AG09319 (cell line): ENCODE results near the gene ZNF93.
"Not testable (repeated sequence)": the region's sequence is repeated elsewhere in the genome, so short reads cannot be mapped to it uniquely, and the experiment has no call there.

Experiments used
- DNase-seq: peaks from one replicate; pipeline ENCODE4 v3.0.0-alpha.2; 2010; ENCODE audit warnings: low read depth; ENCODE audit errors: extremely low read depth
- CTCF ChIP-seq: IDR thresholded peaks from 2 replicates; pipeline ENCODE4 v1.5.1; 2011; ENCODE audit warnings: low read depth, mild to moderate bottlenecking, inconsistent platforms, low read length, moderate library complexity

Gene ZNF93

DNA sequence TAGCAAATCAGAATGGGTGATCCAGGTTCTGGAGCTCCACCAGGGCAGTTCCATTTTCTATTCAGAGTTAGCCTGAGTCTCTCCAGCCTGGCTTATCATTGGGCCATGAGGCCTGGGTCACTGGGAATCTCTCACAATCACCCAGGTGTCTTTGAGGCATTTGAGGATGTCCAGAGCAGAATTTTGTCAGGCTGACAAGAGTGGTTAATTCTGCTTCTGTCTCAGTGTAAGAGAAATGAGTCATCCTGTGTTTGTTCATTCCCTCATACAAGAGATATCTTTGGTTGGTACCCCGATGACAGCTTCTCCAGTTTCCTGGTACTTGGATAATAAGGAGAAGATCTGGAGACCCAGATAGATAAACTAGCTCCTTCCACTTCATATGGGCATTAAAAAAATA, 10.4 kb downstream of the ZNF93 start:
- DNase-seq: no peak
- no peak for TF ChIP-seq CTCF

- TF ChIP-seq CTCF: no peak
- no peak for DNase-seq
Measured at GRCh38 chr19:19914596-19914995, 13.8 kb downstream of the ZNF93 start.

- not testable (repeated sequence) for DNase-seq
Measured at GRCh38 chr19:19930417-19930816, 29.7 kb downstream of the ZNF93 start.

DNA sequence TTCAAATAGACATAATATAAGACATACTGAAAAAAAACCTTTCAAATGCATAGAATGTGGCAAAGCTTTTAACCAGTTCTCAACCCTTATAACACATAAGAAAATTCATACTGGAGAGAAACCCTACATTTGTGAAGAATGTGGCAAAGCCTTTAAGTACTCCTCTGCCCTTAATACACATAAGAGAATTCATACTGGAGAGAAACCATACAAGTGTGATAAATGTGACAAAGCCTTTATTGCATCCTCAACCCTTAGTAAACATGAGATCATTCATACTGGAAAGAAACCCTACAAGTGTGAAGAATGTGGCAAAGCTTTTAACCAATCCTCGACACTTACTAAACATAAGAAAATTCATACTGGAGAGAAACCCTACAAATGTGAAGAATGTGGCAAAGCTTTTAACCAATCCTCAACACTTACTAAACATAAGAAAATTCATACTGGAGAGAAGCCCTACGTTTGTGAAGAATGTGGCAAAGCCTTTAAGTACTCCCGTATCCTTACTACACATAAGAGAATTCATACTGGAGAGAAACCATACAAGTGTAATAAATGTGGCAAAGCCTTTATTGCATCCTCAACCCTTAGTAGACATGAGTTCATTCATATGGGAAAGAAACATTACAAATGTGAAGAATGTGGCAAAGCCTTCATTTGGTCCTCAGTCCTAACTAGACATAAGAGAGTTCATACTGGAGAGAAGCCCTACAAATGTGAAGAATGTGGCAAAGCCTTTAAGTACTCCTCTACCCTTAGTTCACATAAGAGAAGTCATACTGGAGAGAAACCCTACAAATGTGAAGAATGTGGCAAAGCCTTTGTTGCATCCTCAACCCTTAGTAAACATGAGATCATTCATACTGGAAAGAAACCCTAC, 32.9 kb downstream of the ZNF93 start:
- DNase-seq: not testable (repeated sequence)

DNA sequence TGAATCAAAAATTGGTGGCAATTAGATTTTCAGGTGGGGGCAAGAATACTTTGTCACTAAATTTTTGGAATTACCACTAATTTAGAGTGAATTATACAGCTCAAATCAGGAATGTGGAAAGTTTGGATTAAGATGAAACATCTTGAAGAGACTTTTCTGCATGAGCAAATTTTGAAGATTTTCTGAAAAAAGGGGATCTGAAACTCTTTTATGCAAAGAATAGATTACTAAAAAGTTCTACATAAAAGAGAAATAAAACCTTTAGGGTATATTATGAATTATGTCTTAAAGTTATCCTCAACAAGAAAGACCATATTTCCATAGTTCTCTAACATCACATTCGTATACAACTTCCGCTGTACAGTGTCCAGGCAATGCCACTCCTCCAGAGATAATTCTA, 36.7 kb downstream of the ZNF93 start:
- no peak for DNase-seq
- TF ChIP-seq CTCF: no peak

- no peak for DNase-seq
Measured at GRCh38 chr19:19938449-19938848, 37.7 kb downstream of the ZNF93 start.

GRCh38 chr19:19943848-19944582, 43.3 kb downstream of the ZNF93 start:
- no peak for TF ChIP-seq CTCF
- DNase-seq: no peak

More at GRCh38 chr19:19938449-19938848, 37.7 kb downstream of the ZNF93 start:
- no peak for TF ChIP-seq CTCF

DNA sequence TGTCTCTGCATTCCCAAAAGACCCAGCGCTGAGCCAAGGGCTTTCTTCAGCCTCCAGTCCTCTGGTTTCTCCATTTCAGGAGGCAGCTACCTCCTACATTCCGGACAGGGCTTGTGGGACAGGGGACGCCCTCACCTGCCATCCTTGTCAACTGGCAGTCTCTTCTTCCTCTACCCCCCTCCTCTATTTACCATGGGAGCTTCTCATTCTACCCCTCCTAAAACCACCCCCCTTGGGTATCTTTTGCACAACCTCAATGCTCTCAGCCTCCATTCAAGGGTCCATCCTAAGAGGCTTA, 43.8 kb downstream of the ZNF93 start:
- no peak for DNase-seq
- TF ChIP-seq CTCF: no peak
